HG03175 (cell line): Measurements from ENCODE around the gene WNK3.

ENCODE experiments used
- ATAC-seq: cut with Tn5 transposase; IDR thresholded peaks from one replicate; pipeline ENCODE4 v1.9.1; 2021; ENCODE audit warnings: mild to moderate bottlenecking, moderate library complexity; ENCODE audit not compliant: unreplicated experiment

WNK3 gene

DNA sequence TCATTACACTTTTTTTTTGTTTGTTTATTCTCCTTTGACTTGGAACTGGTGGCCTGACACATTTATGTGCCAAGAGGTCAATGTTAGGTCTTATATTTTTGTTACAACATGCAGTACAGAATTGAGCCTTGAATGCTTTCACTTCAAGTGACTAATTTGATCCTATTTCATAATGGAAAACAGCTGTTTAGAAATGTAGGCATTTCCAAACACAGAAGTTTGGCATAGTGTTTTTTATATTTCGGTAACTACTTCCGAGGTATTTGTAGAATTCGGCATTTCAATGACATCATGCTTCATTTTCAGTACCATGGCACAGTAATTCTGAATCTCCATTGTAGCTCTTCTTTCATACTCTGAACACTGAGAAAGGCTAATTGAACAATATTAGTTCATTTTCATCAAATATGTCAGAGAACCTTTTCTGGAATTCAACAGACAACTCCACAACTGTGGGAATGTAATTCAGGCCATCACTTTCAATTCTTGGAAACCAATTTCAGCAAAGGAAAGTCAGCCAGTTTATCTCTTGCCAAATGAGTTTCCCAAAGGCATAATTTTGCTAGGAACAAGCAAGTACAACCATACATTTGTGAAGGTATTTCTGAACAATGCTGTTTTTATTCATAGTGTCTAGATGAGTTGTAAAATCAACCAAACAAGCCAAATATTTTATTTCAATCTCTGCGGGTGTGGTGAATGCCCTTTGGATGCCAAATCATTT, 186.2 kb downstream of the WNK3 start:
- ATAC-seq = no peak

- ATAC-seq = no peak
Measured at GRCh38 chrX:54171091-54171490, 186.8 kb downstream of the WNK3 start.

- no peak for ATAC-seq
Measured at GRCh38 chrX:54166915-54167314, 190.9 kb downstream of the WNK3 start.

DNA sequence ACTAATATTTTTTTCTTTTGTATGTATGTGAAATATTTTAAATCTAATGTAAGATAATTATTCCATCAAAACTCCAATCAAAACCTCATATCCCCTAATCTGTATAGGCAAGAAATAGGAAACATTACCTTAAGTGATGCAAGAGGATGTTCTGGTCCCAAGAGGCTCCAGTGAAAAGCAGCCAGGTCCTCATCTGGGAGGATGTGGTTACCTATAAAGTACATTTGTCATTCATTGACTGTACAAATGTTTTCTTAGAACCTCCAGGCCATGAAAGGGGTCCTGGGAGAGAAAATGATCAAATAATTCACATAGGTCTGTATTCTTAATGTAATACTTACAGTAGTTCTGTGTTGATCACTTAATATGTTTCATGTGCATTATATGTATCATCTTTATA, 200.3 kb downstream of the WNK3 start:
- no peak for ATAC-seq
